CD4-positive, alpha-beta T cell treated with Interleukin-4 for 4 hours (primary cell): ENCODE data around the gene LYPLAL1.
A peak's percentile ranks its signal among the peaks of the same experiment; 100 is the strongest.
"Not testable (repeated sequence)": the region's sequence is repeated elsewhere in the genome, so short reads cannot be mapped to it uniquely, and the experiment has no call there.

ENCODE experiments used
- DNase-seq: peaks from one replicate; pipeline ENCODE4 v3.0.0-alpha.2; 2020

Gene LYPLAL1

DNA sequence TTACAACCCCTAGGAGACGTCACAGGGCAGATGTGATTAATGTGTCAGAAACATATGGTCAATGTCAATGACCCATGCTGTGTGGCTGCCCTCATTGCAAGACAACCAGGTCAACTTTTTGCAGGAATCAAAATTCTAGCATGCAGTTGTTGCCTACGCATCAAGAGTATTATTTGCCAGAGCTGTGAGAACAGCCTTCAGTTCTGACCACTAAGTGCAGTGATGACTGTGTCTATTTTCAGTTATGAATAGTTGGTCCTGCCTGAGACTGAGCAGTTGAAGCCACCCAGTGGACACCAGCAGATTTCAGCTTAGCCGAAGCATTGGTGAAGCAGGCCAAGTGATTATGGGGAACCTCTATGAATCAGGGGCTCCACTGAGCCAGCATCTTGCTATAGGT, 47.3 kb downstream of the LYPLAL1 start:
- no peak for DNase-seq

DNA sequence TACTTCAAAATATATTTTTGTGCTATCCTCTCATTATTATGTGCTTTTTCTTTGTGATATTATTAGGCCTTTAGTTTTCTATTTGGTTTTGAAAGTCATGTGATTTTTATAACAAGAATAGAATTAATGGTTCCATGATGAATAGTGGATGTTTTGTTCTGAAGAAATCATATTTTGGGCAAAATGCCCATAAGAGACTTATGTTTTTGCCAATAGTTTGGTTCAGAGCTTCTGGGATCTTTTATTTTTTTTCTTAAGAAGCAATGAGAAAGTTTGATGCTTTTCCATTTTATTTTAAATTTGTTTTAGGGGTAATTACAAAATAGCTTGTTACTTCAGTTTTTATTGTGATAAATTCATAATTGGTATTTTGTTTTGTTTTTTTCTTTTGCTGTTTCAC, 49.8 kb downstream of the LYPLAL1 start:
- DNase-seq = no peak

DNA sequence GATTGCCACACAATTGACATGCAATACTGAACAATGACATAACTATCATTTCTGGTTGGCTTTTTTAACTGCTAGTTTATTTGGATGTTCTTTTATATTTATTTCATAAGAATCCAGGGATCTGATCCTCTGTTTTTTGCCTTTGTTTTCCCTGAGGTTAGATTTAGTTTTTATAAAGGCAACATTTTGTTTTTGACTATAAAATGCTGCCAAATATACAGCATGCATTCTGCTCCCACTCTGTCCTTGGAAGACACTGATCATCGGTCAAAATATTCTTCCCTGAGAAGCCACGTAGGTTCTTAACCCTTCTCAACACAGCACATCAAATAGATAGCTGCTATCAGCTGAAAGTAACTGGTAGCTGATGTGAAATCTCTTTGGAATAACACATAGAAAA, 52.5 kb downstream of the LYPLAL1 start:
- DNase-seq = no peak

- DNase-seq = no peak
These were observed 53.8 kb downstream of the LYPLAL1 start for GRCh38 chr1:219227360-219228057.

GRCh38 chr1:219228058-219228419, 54.4 kb downstream of the LYPLAL1 start:
- DNase-seq = no peak

DNA sequence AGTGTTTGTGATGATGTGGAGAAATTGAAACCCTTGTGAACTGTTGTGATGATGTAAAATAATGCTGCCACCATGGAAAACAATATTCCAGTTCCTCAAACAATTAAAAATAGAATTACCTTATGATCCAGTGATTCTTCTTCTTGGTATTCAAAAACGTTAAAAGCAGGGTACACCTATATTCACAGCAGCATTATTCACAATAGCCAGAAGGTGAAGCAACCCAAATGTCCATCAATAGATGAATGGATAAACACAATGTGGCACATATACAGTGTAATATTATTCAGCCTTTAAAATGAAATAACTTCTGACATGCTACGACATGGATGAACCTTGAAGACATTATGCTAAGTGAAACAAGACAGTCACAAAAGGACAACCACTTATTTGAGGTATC, 59.2 kb downstream of the LYPLAL1 start:
- no peak for DNase-seq

- peak; percentile 2 for DNase-seq
These were observed 62.3 kb downstream of the LYPLAL1 start for GRCh38 chr1:219235903-219236481.

GRCh38 chr1:219236933-219237610, 63.4 kb downstream of the LYPLAL1 start:
- no peak for DNase-seq

DNA sequence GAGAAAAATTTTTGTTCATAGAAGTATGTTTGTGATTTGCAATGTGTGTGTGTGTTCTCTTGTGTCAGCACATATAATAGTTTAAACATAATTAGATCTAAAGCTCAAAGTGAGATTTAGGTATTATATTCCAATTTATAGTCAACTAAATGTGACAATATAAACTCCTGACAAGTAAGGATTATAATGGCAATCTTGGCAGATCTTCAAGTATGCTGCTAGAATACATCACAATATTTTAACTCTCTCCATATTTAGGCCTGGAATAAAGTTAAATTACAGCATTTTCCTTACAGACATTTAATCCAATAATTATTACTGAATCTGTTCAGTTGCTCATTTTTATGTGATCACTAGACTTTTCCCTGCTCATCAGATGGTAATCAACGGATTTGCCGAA, 65.8 kb downstream of the LYPLAL1 start:
- DNase-seq = no peak

DNA sequence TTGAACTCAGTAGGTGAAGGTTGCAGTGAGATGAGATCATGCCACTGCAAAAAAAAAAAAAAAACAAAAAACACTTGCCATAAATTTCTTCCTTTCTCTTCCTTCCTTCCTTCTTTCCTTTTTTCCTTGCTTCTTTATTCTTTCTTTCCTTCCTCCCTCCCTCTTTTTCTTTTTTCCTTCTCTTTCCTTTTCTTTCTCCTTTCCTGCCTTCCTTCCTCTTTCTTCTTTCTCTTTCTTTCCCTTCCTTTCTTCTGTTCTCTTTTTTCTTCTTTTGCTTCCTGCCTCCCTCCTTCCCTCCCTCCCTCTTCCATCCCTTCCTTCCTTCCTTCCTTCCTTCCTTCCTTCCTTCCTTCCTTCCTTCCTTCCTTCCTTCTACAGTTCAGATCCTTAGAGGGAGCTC, 71.2 kb downstream of the LYPLAL1 start:
- no peak for DNase-seq

GRCh38 chr1:219247441-219247840, 73.8 kb downstream of the LYPLAL1 start:
- no peak for DNase-seq

- DNase-seq = not testable (repeated sequence)
These were observed 76.8 kb downstream of the LYPLAL1 start for GRCh38 chr1:219250468-219250867.

GRCh38 chr1:219257751-219258150, 84.1 kb downstream of the LYPLAL1 start:
- no peak for DNase-seq

GRCh38 chr1:219261454-219261853, 87.8 kb downstream of the LYPLAL1 start:
- no peak for DNase-seq
